HG03135 (cell line): ENCODE measurements around the gene QTRT2.

ENCODE experiments used
- ATAC-seq: cut with Tn5 transposase; IDR thresholded peaks from one replicate; pipeline ENCODE4 v1.9.1; 2021; ENCODE audit warnings: mild to moderate bottlenecking, moderate library complexity; ENCODE audit not compliant: unreplicated experiment

QTRT2 gene

GRCh38 chr3:114119776-114120175 lies 63.2 kb downstream of the QTRT2 start:
- no peak for ATAC-seq

GRCh38 chr3:114120211-114120610 lies 63.7 kb downstream of the QTRT2 start:
- no peak for ATAC-seq

GRCh38 chr3:114122027-114122709 lies 65.6 kb downstream of the QTRT2 start:
- no peak for ATAC-seq

GRCh38 chr3:114126461-114126860 lies 69.9 kb downstream of the QTRT2 start:
- no peak for ATAC-seq

- no peak for ATAC-seq
Observed at GRCh38 chr3:114127517-114127916, 71.0 kb downstream of the QTRT2 start.

GRCh38 chr3:114128231-114128630 lies 71.7 kb downstream of the QTRT2 start:
- no peak for ATAC-seq

GRCh38 chr3:114128826-114129225 lies 72.3 kb downstream of the QTRT2 start:
- no peak for ATAC-seq

GRCh38 chr3:114132500-114132899 lies 76.0 kb downstream of the QTRT2 start:
- ATAC-seq = no peak

GRCh38 chr3:114133947-114134346 lies 77.4 kb downstream of the QTRT2 start:
- ATAC-seq = no peak
